CD4-positive, CD25-positive, alpha-beta regulatory T cell (primary cell): ENCODE data around the gene LCE3C. TPM values are rescaled to one million over a fixed set of nuclear protein-coding genes. Genes with fewer than 3 reads are reported as not detected.

ENCODE experiments used
- ATAC-seq, 2 donors: fragments of 150-1000 bp; cut with Tn5 transposase; one replicate each; pipeline ENCODE4 v1.10.0; 2021; ENCODE audit warnings: low read depth in 2 of 2, moderate number of reproducible peaks in 2 of 2, moderate library complexity in 1 of 2
- DNase-seq, 3 donors: peaks; one replicate each; pipeline versions ENCODE4 v3.0.0 to v3.0.0-alpha.2; 2012 to 2022; ENCODE audit warnings: mixed read lengths in 1 of 3
- H3K27ac ChIP-seq: one replicate; pipeline ENCODE4 v1.7.0; 2013; ENCODE audit warnings: mild to moderate bottlenecking, low read length; ENCODE audit not compliant: insufficient read depth, poor library complexity, severe bottlenecking
- H3K27me3 ChIP-seq: one replicate; pipeline ENCODE4 v1.7.0; 2013; ENCODE audit warnings: low read length; ENCODE audit not compliant: control insufficient read depth, insufficient read depth
- H3K36me3 ChIP-seq: one replicate; pipeline ENCODE4 v1.7.0; 2013; ENCODE audit warnings: mild to moderate bottlenecking, low read length, moderate library complexity; ENCODE audit not compliant: control insufficient read depth, insufficient read depth
- H3K4me1 ChIP-seq: 2 replicates; pipeline ENCODE4 v1.7.0; 2013; ENCODE audit warnings: mild to moderate bottlenecking, low read length; ENCODE audit not compliant: insufficient read depth, control insufficient read depth, poor library complexity, severe bottlenecking
- H3K4me3 ChIP-seq: one replicate; pipeline ENCODE4 v1.7.0; 2013; ENCODE audit warnings: low read depth, mild to moderate bottlenecking, low read length, moderate library complexity
- H3K9me3 ChIP-seq, 2 experiments: 1 replicate in 1 of 2; 2 replicates in 1 of 2; pipeline ENCODE4 v1.7.0; 2013; ENCODE audit warnings: low read length in 2 of 2, mild to moderate bottlenecking in 1 of 2, moderate library complexity in 1 of 2; ENCODE audit not compliant: control insufficient read depth in 2 of 2
- H3K27ac Mint-ChIP-seq, 3 donors: one replicate each; pipeline ENCODE4 v1.8.0; 2020 to 2022; ENCODE audit warnings: mild to moderate bottlenecking in 3 of 3, mixed read lengths in 3 of 3, moderate library complexity in 2 of 3
- H3K27me3 Mint-ChIP-seq: one replicate; pipeline ENCODE4 v1.8.0; 2022; ENCODE audit warnings: mild to moderate bottlenecking, mixed read lengths
- H3K36me3 Mint-ChIP-seq: one replicate; pipeline ENCODE4 v1.8.0; 2020; ENCODE audit warnings: mixed read lengths
- H3K4me1 Mint-ChIP-seq, 4 donors: one replicate each; pipeline ENCODE4 v1.8.0; 2020 to 2022; ENCODE audit warnings: mixed read lengths in 4 of 4, mild to moderate bottlenecking in 1 of 4
- H3K4me3 Mint-ChIP-seq, 4 donors: one replicate each; pipeline ENCODE4 v1.8.0; 2020 to 2022; ENCODE audit warnings: mild to moderate bottlenecking in 4 of 4, mixed read lengths in 4 of 4, moderate library complexity in 3 of 4
- H3K9me3 Mint-ChIP-seq, 7 donors: one replicate each; pipeline ENCODE4 v1.8.0; 2020 to 2022; ENCODE audit warnings: mixed read lengths in 7 of 7, mild to moderate bottlenecking in 3 of 7, moderate library complexity in 2 of 7
- polyA plus RNA-seq, 4 donors: library from polyadenylated mRNA; unstranded; fragments of 300-500 nt; fragmentation: Illumina TruSeq; gene quantifications; one replicate each; pipeline ENCODE4 v1.2.3, GENCODE V29; 2021
- total RNA-seq: library from RNA; stranded (reverse); gene quantifications from one replicate; pipeline ENCODE4 v1.2.3, GENCODE V29; 2022

Gene LCE3C
- total and polyA plus RNA-seq, 5 donors from 2014 or later, result not detected

- H3K36me3 Mint-ChIP-seq, result no peaks in the 10 kb centered on the region
- peaks cover 0 to 2% (median 0%) of the 10 kb centered on the region in 7 donors for H3K9me3 Mint-ChIP-seq
Observed at GRCh38 chr1:152585586-152585985, 14.4 kb upstream of the LCE3C start.

GRCh38 chr1:152596986-152597385 is 3.0 kb upstream of the LCE3C start:
- H3K9me3 Mint-ChIP-seq, result peaks cover 0 to 3% (median 0%) of the 10 kb centered on the region in 7 donors
- no peaks in the 10 kb centered on the region for H3K27me3 Mint-ChIP-seq
- H3K4me3 Mint-ChIP-seq, result no peak overlapping the region

More at GRCh38 chr1:152585586-152585985, 14.4 kb upstream of the LCE3C start:
- Histone ChIP-seq H3K4me3 (no peak overlapping the region), H3K4me1 (no peaks in the 10 kb centered on the region), H3K27me3 (no peaks in the 10 kb centered on the region), H3K36me3 (no peaks in the 10 kb centered on the region), H3K27ac (no peak overlapping the region), H3K9me3 (no peaks in the 10 kb centered on the region)
- Mint-ChIP-seq H3K4me1 (no peaks in the 10 kb centered on the region), H3K27me3 (no peaks in the 10 kb centered on the region), H3K4me3 (no peak overlapping the region), H3K27ac (no peak overlapping the region)
- ATAC-seq, result no peak
- no peak for DNase-seq

DNA sequence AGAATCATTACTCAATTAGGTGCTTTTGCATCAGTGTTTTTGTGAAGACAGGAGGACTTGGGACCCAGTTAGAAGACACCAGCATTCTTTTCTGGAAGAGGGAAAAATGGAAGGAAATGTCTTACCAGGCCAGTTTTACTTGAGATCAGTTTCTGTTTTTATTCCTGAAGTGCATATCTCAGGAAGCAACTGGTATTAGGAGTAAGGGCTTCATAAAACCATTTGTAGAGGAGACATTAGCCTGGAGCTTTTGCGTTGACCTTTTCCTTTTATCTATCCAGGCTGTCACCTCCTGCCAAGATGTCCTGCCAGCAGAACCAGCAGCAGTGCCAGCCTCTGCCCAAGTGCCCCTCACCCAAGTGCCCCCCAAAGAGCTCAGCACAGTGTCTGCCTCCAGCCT is 13.5 kb downstream of the LCE3C start, which contains the start of gene LCE3B:
Gene LCE3B, plus strand, starts transcription at position 301 of the 400 bp plus-strand sequence. Its CDS starts 0 bp downstream, at position 301.
- no peaks in the 10 kb centered on the region for H3K4me1 Mint-ChIP-seq
- Histone ChIP-seq H3K4me3 (no peak within 1 kb of the TSS), H3K9me3 (peaks cover 2 to 4% of the 10 kb centered on the region in 2 experiments), H3K27ac (no peak within 1 kb of the TSS), H3K4me1 (no peaks in the 10 kb centered on the region), H3K36me3 (no peaks in the 10 kb centered on the region), H3K27me3 (no peaks in the 10 kb centered on the region)
- no peaks in the 10 kb centered on the region for H3K27me3 Mint-ChIP-seq
- no peak within 1 kb of the TSS for H3K4me3 Mint-ChIP-seq
- H3K27ac Mint-ChIP-seq, result no peak within 1 kb of the TSS
- DNase-seq (no peak), ATAC-seq (no peak)
- H3K36me3 Mint-ChIP-seq, result no peaks in the 10 kb centered on the region
- peaks cover 0 to 6% (median 0%) of the 10 kb centered on the region in 7 donors for H3K9me3 Mint-ChIP-seq

More at GRCh38 chr1:152596986-152597385, 3.0 kb upstream of the LCE3C start:
- H3K4me1 Mint-ChIP-seq, result no peaks in the 10 kb centered on the region
- Histone ChIP-seq H3K36me3 (no peaks in the 10 kb centered on the region), H3K4me3 (no peak overlapping the region), H3K27ac (no peak overlapping the region), H3K27me3 (no peaks in the 10 kb centered on the region), H3K4me1 (no peaks in the 10 kb centered on the region), H3K9me3 (no peaks in the 10 kb centered on the region)
- no peaks in the 10 kb centered on the region for H3K36me3 Mint-ChIP-seq
- ATAC-seq (no peak), DNase-seq (no peak)
- H3K27ac Mint-ChIP-seq, result no peak overlapping the region

- Mint-ChIP-seq H3K27ac (no peak overlapping the region), H3K4me1 (peaks cover 0 to 2% (median 0%) of the 10 kb centered on the region in 4 donors), H3K9me3 (peaks cover 0 to 15% (median 3%) of the 10 kb centered on the region in 7 donors), H3K4me3 (no peak overlapping the region), H3K36me3 (no peaks in the 10 kb centered on the region), H3K27me3 (peaks cover 5% of the 10 kb centered on the region)
- ATAC-seq, result no peak
- Histone ChIP-seq H3K4me3 (no peak overlapping the region), H3K27me3 (peaks cover 2% of the 10 kb centered on the region), H3K36me3 (no peaks in the 10 kb centered on the region), H3K27ac (no peak overlapping the region), H3K9me3 (peaks cover 4 to 12% of the 10 kb centered on the region in 2 experiments), H3K4me1 (no peaks in the 10 kb centered on the region)
- no peak for DNase-seq
Observed at GRCh38 chr1:152621993-152622392, 22.0 kb downstream of the LCE3C start.

- H3K9me3 ChIP-seq, result peaks cover 4 to 12% of the 10 kb centered on the region in 2 experiments
- H3K27me3 ChIP-seq, result peaks cover 2% of the 10 kb centered on the region
- H3K36me3 ChIP-seq, result no peaks in the 10 kb centered on the region
- Mint-ChIP-seq H3K27me3 (peaks cover 11% of the 10 kb centered on the region), H3K9me3 (peaks cover 0 to 11% (median 3%) of the 10 kb centered on the region in 7 donors), H3K4me3 (no peak within 1 kb of the TSS), H3K27ac (no peak within 1 kb of the TSS), H3K36me3 (no peaks in the 10 kb centered on the region), H3K4me1 (peaks cover 0 to 2% (median 0%) of the 10 kb centered on the region in 4 donors)
- H3K4me3 ChIP-seq, result no peak within 1 kb of the TSS
- no peak for ATAC-seq
- DNase-seq, result no peak
- no peak within 1 kb of the TSS for H3K27ac ChIP-seq
- no peaks in the 10 kb centered on the region for H3K4me1 ChIP-seq
Observed at GRCh38 chr1:152622803-152623202, 22.8 kb downstream of the LCE3C start, which contains the start of gene LCE3A. Gene LCE3A, minus strand, starts transcription at chr1:152623103. Its CDS starts 0 bp downstream, at chr1:152623103.

GRCh38 chr1:152623203-152623844 is 23.3 kb downstream of the LCE3C start:
- H3K27ac Mint-ChIP-seq, result no peak overlapping the region
- ATAC-seq, result no peak
- DNase-seq, result no peak

GRCh38 chr1:152626744-152627143 is 26.7 kb downstream of the LCE3C start:
- H3K36me3 ChIP-seq, result no peaks in the 10 kb centered on the region
- no peak overlapping the region for H3K4me3 ChIP-seq
- no peaks in the 10 kb centered on the region for H3K9me3 ChIP-seq
- Mint-ChIP-seq H3K4me1 (peaks cover 0 to 2% (median 0%) of the 10 kb centered on the region in 4 donors), H3K36me3 (no peaks in the 10 kb centered on the region), H3K27me3 (peaks cover 7% of the 10 kb centered on the region), H3K9me3 (peaks cover 0 to 4% (median 0%) of the 10 kb centered on the region in 7 donors), H3K27ac (no peak overlapping the region), H3K4me3 (no peak overlapping the region)
- H3K27ac ChIP-seq, result no peak overlapping the region
- DNase-seq, result no peak
- no peak for ATAC-seq
- H3K27me3 ChIP-seq, result peaks cover 4% of the 10 kb centered on the region
- no peaks in the 10 kb centered on the region for H3K4me1 ChIP-seq

More at GRCh38 chr1:152623203-152623844, 23.3 kb downstream of the LCE3C start:
- Mint-ChIP-seq H3K4me3 (no peak overlapping the region), H3K9me3 (peaks cover 0 to 11% (median 4%) of the 10 kb centered on the region in 7 donors), H3K27me3 (peaks cover 11% of the 10 kb centered on the region), H3K36me3 (no peaks in the 10 kb centered on the region), H3K4me1 (peaks cover 0 to 2% (median 0%) of the 10 kb centered on the region in 4 donors)
- Histone ChIP-seq H3K27me3 (peaks cover 2% of the 10 kb centered on the region), H3K9me3 (peaks cover 0 to 12% of the 10 kb centered on the region in 2 experiments), H3K27ac (no peak overlapping the region), H3K4me1 (no peaks in the 10 kb centered on the region), H3K36me3 (no peaks in the 10 kb centered on the region), H3K4me3 (no peak overlapping the region)

DNA sequence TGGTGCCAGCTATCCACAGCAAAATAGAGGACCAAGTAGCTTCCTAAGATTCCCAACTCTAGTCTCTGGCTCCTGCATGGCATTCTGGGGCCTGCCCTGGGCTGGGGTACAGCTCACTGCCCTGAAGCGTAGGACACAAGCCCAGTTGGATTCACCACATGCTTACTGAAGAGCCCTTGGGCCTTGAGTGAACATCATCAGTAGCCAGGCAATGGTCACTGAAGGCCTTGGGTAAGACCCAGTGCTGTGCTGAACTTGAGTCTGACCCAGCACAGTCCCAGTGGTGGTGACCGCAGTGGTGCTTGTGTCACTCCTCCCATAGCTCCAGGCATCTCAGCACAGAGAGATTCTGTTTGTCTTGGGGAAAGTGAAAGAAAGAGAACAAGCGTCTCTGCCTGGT is 30.6 kb downstream of the LCE3C start:
- Histone ChIP-seq H3K4me3 (no peak overlapping the region), H3K36me3 (no peaks in the 10 kb centered on the region), H3K27me3 (peaks cover 4% of the 10 kb centered on the region), H3K9me3 (no peaks in the 10 kb centered on the region), H3K27ac (no peak overlapping the region), H3K4me1 (no peaks in the 10 kb centered on the region)
- no peak overlapping the region for H3K27ac Mint-ChIP-seq
- no peaks in the 10 kb centered on the region for H3K36me3 Mint-ChIP-seq
- ATAC-seq (no peak), DNase-seq (no peak)
- no peak overlapping the region for H3K4me3 Mint-ChIP-seq
- peaks cover 0 to 7% (median 1%) of the 10 kb centered on the region in 7 donors for H3K9me3 Mint-ChIP-seq
- H3K27me3 Mint-ChIP-seq, result peaks cover 7% of the 10 kb centered on the region
- H3K4me1 Mint-ChIP-seq, result no peaks in the 10 kb centered on the region
